Esophagus squamous epithelium (tissue), 4 donors: ENCODE data around the gene POTEM.
"Not testable (repeated sequence)": the region's sequence is repeated elsewhere in the genome, so short reads cannot be mapped to it uniquely, and the experiment has no call there.

Experiments used
- CTCF ChIP-seq, 6 experiments: fragments of 450-650 bp in 4 of 6; fragments of 200-600 bp in 2 of 6; sonication (generic) in 2 of 6; IDR thresholded peaks; one replicate each; pipeline ENCODE4 v1.5.1; 2016 to 2019; ENCODE audit warnings: antibody characterized with exemption in 6 of 6, mild to moderate bottlenecking in 4 of 6, moderate library complexity in 4 of 6
- POLR2A ChIP-seq, 4 donors: fragments of 450-650 bp; IDR thresholded peaks; one replicate each; pipeline ENCODE4 v1.6.1; 2017; ENCODE audit warnings: antibody characterized with exemption in 4 of 4, mild to moderate bottlenecking in 4 of 4, moderate library complexity in 3 of 4

GRCh38 chr14:19038060-19038664, 70.9 kb downstream of the POTEM start:
- not testable (repeated sequence) for TF ChIP-seq CTCF, POLR2A (IDR thresholded peaks at IDR 0.05)
